ENCODE data around the gene PRMT6. TPM values are rescaled to one million over a fixed set of nuclear protein-coding genes. Genes with fewer than 3 reads are reported as not detected.
"Not testable (repeated sequence)": the region's sequence is repeated elsewhere in the genome, so short reads cannot be mapped to it uniquely, and the experiment has no call there.

The PRMT6 gene
- total RNA-seq, 1 experiment from 2014 or later, result 15.4 TPM

GRCh38 chr1:107048241-107048640, 8.2 kb upstream of the PRMT6 start:
- H3K4me1 Mint-ChIP-seq (ENCODE audit: low read depth, unreplicated experiment), result no peaks in the 10 kb centered on the region
- H3K9me3 Mint-ChIP-seq (ENCODE audit: low read depth, unreplicated experiment), result no peaks in the 10 kb centered on the region
- no peak overlapping the region for H3K4me3 Mint-ChIP-seq (ENCODE audit: low read depth, unreplicated experiment)
- H3K27ac Mint-ChIP-seq (ENCODE audit: unreplicated experiment), result no peak overlapping the region
- no peaks in the 10 kb centered on the region for H3K36me3 Mint-ChIP-seq (ENCODE audit: insufficient read depth, unreplicated experiment)
- no peak for TF ChIP-seq CTCF (IDR thresholded peaks at IDR 0.05; ENCODE audit: unreplicated experiment)
- no peaks in the 10 kb centered on the region for H3K27me3 Mint-ChIP-seq (ENCODE audit: unreplicated experiment)
- intact Hi-C loops (cut with micrococcal nuclease; ENCODE audit: unreplicated experiment), result no loop called here
- DNase-seq, result no peak
- CTCF ChIA-PET, result no interaction called here
- BruUV-seq (replicated peaks), result no TSS peak

- no peak for TF ChIP-seq CTCF (IDR thresholded peaks at IDR 0.05; ENCODE audit: unreplicated experiment)
- CTCF ChIA-PET, result no interaction called here
- H3K27ac Mint-ChIP-seq (ENCODE audit: unreplicated experiment), result no peak overlapping the region
- peaks cover 2% of the 10 kb centered on the region for H3K9me3 Mint-ChIP-seq (ENCODE audit: low read depth, unreplicated experiment)
- no peaks in the 10 kb centered on the region for H3K27me3 Mint-ChIP-seq (ENCODE audit: unreplicated experiment)
- no peak for DNase-seq
- intact Hi-C loops (cut with micrococcal nuclease; ENCODE audit: unreplicated experiment), result no loop called here
- BruUV-seq (replicated peaks), result no TSS peak
- no peaks in the 10 kb centered on the region for H3K4me1 Mint-ChIP-seq (ENCODE audit: low read depth, unreplicated experiment)
- H3K36me3 Mint-ChIP-seq (ENCODE audit: insufficient read depth, unreplicated experiment), result peaks cover 3% of the 10 kb centered on the region
- no peak overlapping the region for H3K4me3 Mint-ChIP-seq (ENCODE audit: low read depth, unreplicated experiment)
Observed at GRCh38 chr1:107051266-107051665, 5.2 kb upstream of the PRMT6 start.

- TSS peak; percentile 54 for BruUV-seq (replicated peaks)
- H3K27me3 Mint-ChIP-seq (ENCODE audit: unreplicated experiment); DNase-seq; H3K4me1 Mint-ChIP-seq (ENCODE audit: low read depth, unreplicated experiment); H3K9me3 Mint-ChIP-seq (ENCODE audit: low read depth, unreplicated experiment): not testable (repeated sequence)
- peaks cover 24% of the 10 kb centered on the region for H3K36me3 Mint-ChIP-seq (ENCODE audit: insufficient read depth, unreplicated experiment)
- H3K4me3 Mint-ChIP-seq (ENCODE audit: low read depth, unreplicated experiment), result peak overlapping the region; percentile 85
- intact Hi-C loops (cut with micrococcal nuclease; ENCODE audit: unreplicated experiment), result loop anchor here (2.0 to 5.0 kb wide), 2 partner anchors 57 to 86 kb away; partner anchors contain the start of gene NTNG1
- CTCF ChIA-PET, result interaction anchor here (1.1 to 1.2 kb wide), 2 partner anchors 19 to 102 kb away, joined by 3 read pairs; no protein-coding TSS in a partner anchor
- H3K27ac Mint-ChIP-seq (ENCODE audit: unreplicated experiment), result peak overlapping the region; percentile 62
Observed at GRCh38 chr1:107055919-107056425, 502 bp upstream of the PRMT6 start.

- no peak for TF ChIP-seq CTCF (IDR thresholded peaks at IDR 0.05; ENCODE audit: unreplicated experiment)
- peak overlapping the region; percentile 85 for H3K4me3 Mint-ChIP-seq (ENCODE audit: low read depth, unreplicated experiment)
- intact Hi-C loops (cut with micrococcal nuclease; ENCODE audit: unreplicated experiment), result loop anchor here (1.0 to 5.0 kb wide), 3 partner anchors 59 to 289 kb away; partner anchors contain the start of gene NTNG1
- BruUV-seq (replicated peaks), result no TSS peak
- H3K36me3 Mint-ChIP-seq (ENCODE audit: insufficient read depth, unreplicated experiment), result peaks cover 24% of the 10 kb centered on the region
- peak overlapping the region; percentile 58 for H3K27ac Mint-ChIP-seq (ENCODE audit: unreplicated experiment)
- DNase-seq, result peak; percentile 51
- H3K4me1 Mint-ChIP-seq (ENCODE audit: low read depth, unreplicated experiment), result no peaks in the 10 kb centered on the region
- peaks cover 2% of the 10 kb centered on the region for H3K9me3 Mint-ChIP-seq (ENCODE audit: low read depth, unreplicated experiment)
- CTCF ChIA-PET, result interaction anchor here (1.1 to 1.2 kb wide), 3 partner anchors 18 to 104 kb away, joined by 3 read pairs; no protein-coding TSS in a partner anchor
- H3K27me3 Mint-ChIP-seq (ENCODE audit: unreplicated experiment), result no peaks in the 10 kb centered on the region
Observed at GRCh38 chr1:107057197-107058133, 991 bp downstream of the PRMT6 start.
